ENCODE results near the gene PDAP1. TPM values are rescaled to one million over a fixed set of nuclear protein-coding genes. Genes with fewer than 3 reads are reported as not detected.

The PDAP1 gene
- total and polyA plus RNA-seq, 2 of the 8 experiments (the other 6 are each of a cell fraction or from before 2014, with no cell fraction given) = 26.6 to 169 TPM

- peaks cover 0 to 4% of the 10 kb centered on the region in 2 experiments for H4K20me1 ChIP-seq (replicated peaks in 1 of 2; ENCODE audit: control insufficient read depth in 1 of 2, insufficient read depth in 2 of 2, low read length in 2 of 2)
- no peak overlapping the region for H3K14ac ChIP-seq (ENCODE audit: insufficient read length)
- H2AK5ac ChIP-seq (ENCODE audit: low read depth, low read length) = no peak overlapping the region
- peaks cover 0 to 9% (median 5%) of the 10 kb centered on the region in 4 experiments; a peak in 6 of 7 replicates for H3K4me1 ChIP-seq (replicated peaks in 1 of 4; ENCODE audit: control insufficient read depth in 3 of 4, insufficient read depth in 4 of 4, low read length in 3 of 4)
- H3K23me2 ChIP-seq (ENCODE audit: low read depth, low read length) = no peaks in the 10 kb centered on the region
- no peak for FAIRE-seq
- H3K27ac ChIP-seq (ENCODE audit: low read depth, low read length) = no peak overlapping the region
- no peaks in the 10 kb centered on the region for H3K79me2 ChIP-seq (ENCODE audit: control insufficient read depth in 1 of 2, insufficient read depth in 2 of 2, low read length in 2 of 2)
- no peaks in the 10 kb centered on the region for H3K9me3 ChIP-seq (ENCODE audit: insufficient read depth in 2 of 2, low read depth in 1 of 2, low read length in 1 of 2)
- 90% methylated on average over 3 of the region's 3 CpGs; no CpG with 5 or more reads in 1 of the 2 experiments for WGBS, 2 experiments (ENCODE audit: extremely low coverage in 1 of 2, insufficient coverage in 1 of 2, insufficient read length in 1 of 2, insufficient replicate concordance in 2 of 2, low coverage in 1 of 2, low lambda C conversion rate in 2 of 2, missing lambda C conversion rate in 1 of 2)
- CTCF ChIA-PET (ENCODE audit: partially characterized antibody) = interaction anchor here (0.6 to 1.5 kb wide), 5 partner anchors 9 to 31 kb away, joined by 3 to 4 read pairs (median 3); no protein-coding TSS in a partner anchor
- no peaks in the 10 kb centered on the region for H3K79me1 ChIP-seq (ENCODE audit: low read depth, low read length)
- H3K23ac ChIP-seq (ENCODE audit: insufficient read length) = no peak overlapping the region
- no peak overlapping the region for H2BK120ac ChIP-seq (replicated peaks; ENCODE audit: low read depth, low read length)
- H4K91ac ChIP-seq (replicated peaks; ENCODE audit: insufficient read length, low read length) = no peak overlapping the region
- no peaks in the 10 kb centered on the region for H3K27me3 ChIP-seq (replicated peaks in 1 of 4; ENCODE audit: control insufficient read depth in 3 of 4, extremely low read depth in 1 of 4, insufficient read depth in 3 of 4, low read length in 3 of 4)
- no peak overlapping the region for H2BK12ac ChIP-seq (ENCODE audit: low read depth, low read length)
- POLR2A ChIA-PET (ENCODE audit: partially characterized antibody) = interaction anchor here (0.7 kb wide), 1 partner anchor 33 kb away, joined by 3 read pairs; no protein-coding TSS in a partner anchor
- no peak overlapping the region for H3K4me3 ChIP-seq (ENCODE audit: extremely low read depth in 1 of 4, insufficient read depth in 2 of 4, low read depth in 3 of 4, low read length in 4 of 4)
- H3K4me2 ChIP-seq (ENCODE audit: insufficient read depth in 1 of 2, low read depth in 2 of 2, low read length in 2 of 2) = no peak overlapping the region
- H3K36me3 ChIP-seq (ENCODE audit: control insufficient read depth in 2 of 4, insufficient read depth in 4 of 4, low read length in 3 of 4) = peaks cover 6 to 28% (median 15%) of the 10 kb centered on the region in 4 experiments; a peak in 6 of 8 replicates
- no peak overlapping the region for H2BK20ac ChIP-seq (ENCODE audit: low read length)
- H4K8ac ChIP-seq (ENCODE audit: extremely low read depth, insufficient read depth, low read length) = no peak overlapping the region
- no peak overlapping the region for H2BK15ac ChIP-seq (ENCODE audit: low read length)
- no peak for DNase-seq (ENCODE audit: low read depth in 1 of 2, low spot score in 2 of 2)
- no peak overlapping the region for H3K18ac ChIP-seq (ENCODE audit: extremely low read depth, low read length)
- no peak overlapping the region for H3K9ac ChIP-seq (replicated peaks in 1 of 4; ENCODE audit: extremely low read depth in 1 of 4, low read depth in 3 of 4, low read length in 3 of 4)
- no peak overlapping the region for H2BK5ac ChIP-seq (ENCODE audit: low read depth, low read length)
- no peak overlapping the region for H4K5ac ChIP-seq (ENCODE audit: insufficient read length, low read depth, low read length)
- no peak overlapping the region for H2AFZ ChIP-seq (ENCODE audit: low read length)
- H3K4ac ChIP-seq (replicated peaks; ENCODE audit: insufficient read length, low read depth, low read length) = no peak overlapping the region
- no peak overlapping the region for H3K56ac ChIP-seq (replicated peaks; ENCODE audit: insufficient read length, low read depth, low read length)
- no peak for TF ChIP-seq MAX (IDR thresholded peaks at IDR 0.05)
- TF ChIP-seq ATF2 (IDR thresholded peaks at IDR 0.05; ENCODE audit: low read length) = no peak
- no peak for TF ChIP-seq CBX5 (IDR thresholded peaks at IDR 0.05; ENCODE audit: low read depth, low read length)
- no peak for TF ChIP-seq SUZ12 (IDR thresholded peaks at IDR 0.05; ENCODE audit: low read length)
- TF ChIP-seq HDAC6 (IDR thresholded peaks at IDR 0.05; ENCODE audit: low read depth, low read length) = no peak
- TF ChIP-seq CEBPB (IDR thresholded peaks at IDR 0.05; ENCODE audit: low read depth, low read length) = no peak
- no peak for TF ChIP-seq E2F6 (IDR thresholded peaks at IDR 0.05)
- no peak for TF ChIP-seq RFX5 (IDR thresholded peaks at IDR 0.05; ENCODE audit: borderline replicate concordance, low read depth, low read length)
- TF ChIP-seq KDM5A (IDR thresholded peaks at IDR 0.05; ENCODE audit: low read length) = no peak
- no peak for TF ChIP-seq SAP30 (IDR thresholded peaks at IDR 0.05; ENCODE audit: insufficient read depth, insufficient replicate concordance, low read length)
- TF ChIP-seq CREB1 (IDR thresholded peaks at IDR 0.05) = no peak
- TF ChIP-seq KDM4A (IDR thresholded peaks at IDR 0.05; ENCODE audit: low read depth, low read length, severe bottlenecking) = no peak
These were observed 45.6 kb downstream of the PDAP1 start for GRCh38 chr7:99362801-99363200.
